AG04450 (cell line): Measurements from ENCODE around the gene NT5M. TPM values are rescaled to one million over a fixed set of nuclear protein-coding genes. Genes with fewer than 3 reads are reported as not detected.
"Not testable (repeated sequence)": the region's sequence is repeated elsewhere in the genome, so short reads cannot be mapped to it uniquely, and the experiment has no call there.

Experiments used
- CTCF ChIA-PET: fragments of 300-600, 350-600 bp; formaldehyde crosslinking; extraction: SDS; loops from one replicate; lab custom pipeline; 2022; ENCODE audit warnings: antibody characterized with exemption, inconsistent platforms; lab: Charles Lee
- POLR2A ChIA-PET: fragments of 350-600 bp; formaldehyde crosslinking; extraction: SDS; loops from one replicate; lab custom pipeline; 2021; ENCODE audit warnings: antibody characterized with exemption, inconsistent platforms; lab: Yijun Ruan, JAX
- DNase-seq: peaks from one replicate; pipeline ENCODE4 v3.0.0-alpha.2; 2011; ENCODE audit warnings: low read depth, low spot score
- H3K27ac ChIP-seq: one replicate; pipeline ENCODE4 v1.5.1; 2012; ENCODE audit warnings: low read depth, low read length, control low read depth
- H3K27me3 ChIP-seq: one replicate; pipeline ENCODE4 v1.6.0; 2012; ENCODE audit warnings: low read length; ENCODE audit not compliant: control insufficient read depth, insufficient read depth
- H3K4me3 ChIP-seq: 2 replicates; pipeline ENCODE4 v1.5.1; 2011; ENCODE audit warnings: mild to moderate bottlenecking, low read depth, low read length, control low read depth
- H3K9me3 ChIP-seq: 2 replicates; pipeline ENCODE4 v1.5.1; 2012; ENCODE audit warnings: low read length; ENCODE audit not compliant: control insufficient read depth, insufficient read depth
- CTCF ChIP-seq: IDR thresholded peaks from 2 replicates; pipeline ENCODE4 v1.5.1; 2011; ENCODE audit warnings: low read depth, low read length, control low read depth, inconsistent platforms
- polyA minus RNA-seq: library from RNA; depleted of rRNA, polyadenylated mRNA; stranded (reverse); fragments of >200 nt; gene quantifications from 2 replicates; pipeline ENCODE4 v1.2.3, GENCODE V29; 2011; rRNA and poly(A)+ RNA removed
- polyA plus RNA-seq: library from polyadenylated mRNA; depleted of rRNA; stranded (reverse); fragments of >200 nt; gene quantifications from 2 replicates; pipeline ENCODE4 v1.2.3, GENCODE V29; 2011; rRNA removed

The NT5M gene
- polyA plus RNA-seq, result 0.22 and 0.36 TPM in 2 replicates
- 0.37 TPM in 1 of 2 replicates, not detected in the other for polyA minus RNA-seq

GRCh38 chr17:17303010-17303846 is at the start of gene NT5M:
Gene NT5M, plus strand, starts transcription at chr17:17303373. Its CDS starts 178 bp downstream, at chr17:17303551.
- no peak for DNase-seq
- no peaks in the 10 kb centered on the region for H3K9me3 ChIP-seq
- no peaks in the 10 kb centered on the region for H3K27me3 ChIP-seq
- ChIA-PET POLR2A (no interaction called here), CTCF (interaction anchor here (0.6 to 1.3 kb wide), 2 partner anchors 11 to 51 kb away, joined by 4 to 5 read pairs; no protein-coding TSS in a partner anchor)
- TF ChIP-seq CTCF, result no peak
- H3K27ac ChIP-seq, result no peak within 1 kb of the TSS
- H3K4me3 ChIP-seq, result peak within 1 kb of the TSS; percentile 62

- Histone ChIP-seq H3K27ac (no peak overlapping the region), H3K4me3 (no peak overlapping the region), H3K27me3 (no peaks in the 10 kb centered on the region), H3K9me3 (no peaks in the 10 kb centered on the region)
- ChIA-PET POLR2A (interaction anchor here (0.5 to 0.6 kb wide), 2 partner anchors 9 to 14 kb away, joined by 4 to 5 read pairs; no protein-coding TSS in a partner anchor), CTCF (no interaction called here)
- no peak for TF ChIP-seq CTCF
- no peak for DNase-seq
These were observed 49.8 kb upstream of the NT5M start for GRCh38 chr17:17253406-17253805.

- POLR2A ChIA-PET, result interaction anchor here (0.5 kb wide), 1 partner anchor 9 kb away, joined by 5 read pairs; no protein-coding TSS in a partner anchor
- no peaks in the 10 kb centered on the region for H3K27me3 ChIP-seq
- CTCF ChIA-PET, result no interaction called here
- TF ChIP-seq CTCF, result no peak
- no peaks in the 10 kb centered on the region for H3K9me3 ChIP-seq
- no peak overlapping the region for H3K27ac ChIP-seq
- H3K4me3 ChIP-seq, result no peak overlapping the region
- DNase-seq, result no peak
These were observed 49.1 kb upstream of the NT5M start for GRCh38 chr17:17254036-17254435.

GRCh38 chr17:17255689-17256088 is 47.5 kb upstream of the NT5M start:
- DNase-seq, H3K27ac ChIP-seq, H3K9me3 ChIP-seq, CTCF ChIA-PET, H3K27me3 ChIP-seq, H3K4me3 ChIP-seq, POLR2A ChIA-PET: not testable (repeated sequence)

- no peak for DNase-seq
- no peaks in the 10 kb centered on the region for H3K27me3 ChIP-seq
- ChIA-PET CTCF (no interaction called here), POLR2A (interaction anchor here (0.6 kb wide), 1 partner anchor 19 kb away, joined by 5 read pairs; the partner anchor contains the start of gene FLCN)
- no peaks in the 10 kb centered on the region for H3K9me3 ChIP-seq
- TF ChIP-seq CTCF, result no peak
- no peak overlapping the region for H3K4me3 ChIP-seq
- H3K27ac ChIP-seq, result no peak overlapping the region
These were observed 46.9 kb upstream of the NT5M start for GRCh38 chr17:17256316-17256715.
